Lower leg skin (tissue), 3 donors: ENCODE measurements around the gene GLRX5.

ENCODE experiments used
- POLR2A ChIP-seq, 2 donors: fragments of 450-650 bp; IDR thresholded peaks; one replicate each; pipeline ENCODE4 v1.6.1; 2016 to 2017; ENCODE audit warnings: antibody characterized with exemption in 2 of 2, mild to moderate bottlenecking in 1 of 2, moderate library complexity in 1 of 2
- TF ChIP-seq, protein P1 (sequence below), 3 donors: fragments of 450-650 bp; IDR thresholded peaks; one replicate each; pipeline ENCODE4 v1.5.1; 2016; ENCODE audit warnings: antibody characterized with exemption in 3 of 3, mild to moderate bottlenecking in 3 of 3, moderate library complexity in 2 of 3

DNA sequence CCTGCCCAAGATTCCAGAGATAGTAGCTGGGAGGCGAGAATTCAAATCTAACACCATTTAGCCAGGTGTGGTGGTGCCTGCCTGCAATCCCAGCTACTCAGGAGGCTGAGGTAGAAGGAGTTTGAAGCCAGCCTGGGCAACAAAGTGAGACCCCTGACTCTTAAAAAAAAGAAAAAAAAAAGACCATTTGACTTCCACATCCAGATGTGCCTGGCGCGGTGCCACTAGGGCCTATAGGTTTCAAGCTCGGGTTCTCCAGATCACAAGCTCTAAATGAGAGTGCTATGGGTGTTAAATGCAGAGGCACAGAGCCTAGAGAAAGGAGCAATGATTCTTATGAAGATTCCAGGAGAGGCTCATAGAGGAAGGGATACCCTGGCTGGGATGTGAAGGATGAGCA is 40.9 kb upstream of the GLRX5 start:
- TF ChIP-seq, protein P1, sequence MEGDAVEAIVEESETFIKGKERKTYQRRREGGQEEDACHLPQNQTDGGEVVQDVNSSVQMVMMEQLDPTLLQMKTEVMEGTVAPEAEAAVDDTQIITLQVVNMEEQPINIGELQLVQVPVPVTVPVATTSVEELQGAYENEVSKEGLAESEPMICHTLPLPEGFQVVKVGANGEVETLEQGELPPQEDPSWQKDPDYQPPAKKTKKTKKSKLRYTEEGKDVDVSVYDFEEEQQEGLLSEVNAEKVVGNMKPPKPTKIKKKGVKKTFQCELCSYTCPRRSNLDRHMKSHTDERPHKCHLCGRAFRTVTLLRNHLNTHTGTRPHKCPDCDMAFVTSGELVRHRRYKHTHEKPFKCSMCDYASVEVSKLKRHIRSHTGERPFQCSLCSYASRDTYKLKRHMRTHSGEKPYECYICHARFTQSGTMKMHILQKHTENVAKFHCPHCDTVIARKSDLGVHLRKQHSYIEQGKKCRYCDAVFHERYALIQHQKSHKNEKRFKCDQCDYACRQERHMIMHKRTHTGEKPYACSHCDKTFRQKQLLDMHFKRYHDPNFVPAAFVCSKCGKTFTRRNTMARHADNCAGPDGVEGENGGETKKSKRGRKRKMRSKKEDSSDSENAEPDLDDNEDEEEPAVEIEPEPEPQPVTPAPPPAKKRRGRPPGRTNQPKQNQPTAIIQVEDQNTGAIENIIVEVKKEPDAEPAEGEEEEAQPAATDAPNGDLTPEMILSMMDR (IDR thresholded peaks at IDR 0.05) = no peak
- no peak for TF ChIP-seq POLR2A (IDR thresholded peaks at IDR 0.05)
